Ammon's horn (tissue), 1 donor: ENCODE measurements around the gene ZNF57.
A peak's percentile ranks its signal among the peaks of the same experiment; 100 is the strongest.
"Not testable (repeated sequence)": the region's sequence is repeated elsewhere in the genome, so short reads cannot be mapped to it uniquely, and the experiment has no call there.

ENCODE experiments used
- DNase-seq: peaks from one replicate; pipeline ENCODE4 v3.0.0-alpha.2; 2016; ENCODE audit warnings: low spot score

Gene ZNF57

DNA sequence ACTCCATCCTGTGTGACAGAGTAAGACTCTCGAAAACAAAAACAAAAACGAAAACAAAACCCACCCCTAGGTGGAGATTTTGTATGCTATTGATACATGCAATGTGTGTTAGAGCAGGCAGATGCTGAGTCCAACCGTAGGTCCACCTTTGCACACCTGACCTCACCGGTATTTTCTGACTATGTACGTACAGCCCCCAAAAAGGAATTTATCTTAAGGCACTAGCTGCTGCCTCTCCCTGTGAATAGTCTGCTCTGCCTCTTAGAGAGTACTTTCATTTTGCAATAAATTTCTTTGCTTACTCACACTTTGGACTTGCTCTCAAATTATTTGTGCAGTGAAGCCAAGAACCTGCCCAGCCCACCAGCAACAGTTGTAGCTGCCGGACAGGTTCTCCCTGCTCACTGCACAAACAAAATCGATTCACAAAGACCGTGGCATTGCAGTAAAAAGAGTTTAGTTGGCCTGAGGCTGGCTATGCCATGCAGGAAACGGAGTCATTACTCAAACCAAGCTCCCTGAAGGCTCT lies 52.3 kb downstream of the ZNF57 start:
- DNase-seq: no peak

DNA sequence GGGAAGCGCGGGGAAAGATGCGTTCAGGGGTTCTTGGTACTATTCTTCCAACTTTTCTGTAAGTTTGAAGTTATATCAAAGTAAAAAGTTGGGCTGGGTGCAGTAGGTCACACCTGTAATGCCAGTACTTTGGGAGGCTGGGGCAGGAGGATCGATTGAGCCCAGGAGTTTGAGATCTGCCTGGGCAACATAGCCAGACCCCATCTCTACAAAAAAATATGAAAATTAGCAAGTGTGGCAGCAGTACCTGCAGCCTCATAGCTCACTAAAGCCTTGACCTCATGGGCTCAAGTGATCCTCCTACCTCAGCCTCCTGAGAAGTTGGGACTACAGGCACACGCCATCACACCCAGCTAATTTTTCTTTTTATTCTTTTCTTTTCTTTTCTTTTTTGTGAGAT lies 56.4 kb downstream of the ZNF57 start:
- no peak for DNase-seq

GRCh38 chr19:2960120-2960519 lies 59.4 kb downstream of the ZNF57 start:
- no peak for DNase-seq

DNA sequence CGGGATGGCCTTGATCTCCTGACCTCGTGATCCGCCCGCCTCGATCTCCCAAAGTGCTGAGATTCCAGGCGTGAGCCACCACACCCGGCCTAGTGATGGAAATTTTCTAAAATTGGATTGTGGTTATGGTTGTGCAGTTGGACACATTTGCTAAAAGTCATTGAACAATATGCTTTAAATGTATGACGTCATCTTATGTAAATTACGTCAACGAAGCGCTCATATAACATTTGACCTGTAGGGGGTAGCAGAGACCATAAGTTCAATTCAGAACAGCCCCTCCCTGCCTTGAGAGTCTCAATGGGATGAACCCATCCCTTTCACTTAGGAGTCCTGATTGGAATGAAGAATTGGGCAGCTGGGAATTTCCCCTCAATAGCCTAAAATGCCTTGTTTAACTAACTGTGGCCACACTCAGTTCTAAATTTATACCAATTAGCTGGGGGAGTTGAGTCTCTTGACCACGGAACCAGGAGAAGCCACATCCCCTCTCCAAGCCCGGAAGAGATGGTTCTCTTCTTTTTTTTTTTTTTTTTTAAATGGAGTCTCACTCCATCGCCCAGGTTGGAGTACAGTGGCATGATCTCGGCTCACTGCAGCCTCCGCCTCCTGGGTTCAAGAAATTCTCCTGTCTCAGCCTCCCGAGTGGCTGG lies 61.4 kb downstream of the ZNF57 start:
- peak; percentile 79 for DNase-seq

- no peak for DNase-seq
Measured at GRCh38 chr19:2963122-2963521, 62.4 kb downstream of the ZNF57 start.

GRCh38 chr19:2963631-2964030 lies 62.9 kb downstream of the ZNF57 start:
- not testable (repeated sequence) for DNase-seq

- DNase-seq: no peak
Measured at GRCh38 chr19:2964874-2965273, 64.1 kb downstream of the ZNF57 start.

GRCh38 chr19:2967972-2968371 lies 67.2 kb downstream of the ZNF57 start:
- DNase-seq: no peak
